ENCODE data around the gene MRPS2. TPM values are rescaled to one million over a fixed set of nuclear protein-coding genes. Genes with fewer than 3 reads are reported as not detected.

The MRPS2 gene
- total and polyA plus RNA-seq, 9 of the 15 experiments (the other 6 are each of a cell fraction or from before 2014, with no cell fraction given), result 8.0 to 167 (median 81.3) TPM

- TF ChIP-seq GTF2E2 (tag; IDR thresholded peaks at IDR 0.05) (no peak), ELF1 (tag; IDR thresholded peaks at IDR 0.05) (no peak), RBM25 (IDR thresholded peaks at IDR 0.05; ENCODE audit: low read depth, low read length, severe bottlenecking) (no peak), SAFB2 (IDR thresholded peaks at IDR 0.05; ENCODE audit: borderline replicate concordance, low read depth, low read length, severe bottlenecking) (no peak), LCOR (CRISPR knock-in tag; IDR thresholded peaks at IDR 0.05) (no peak; the same call in 1 of the 2 replicates), E2F8 (IDR thresholded peaks at IDR 0.05; ENCODE audit: low read depth, partially characterized antibody) (no peak), MCM3 (IDR thresholded peaks at IDR 0.05) (no peak), CBX2 (IDR thresholded peaks at IDR 0.05; ENCODE audit: insufficient read depth, low read length, poor library complexity, severe bottlenecking) (no peak), ZNF699 (CRISPR knock-in tag; IDR thresholded peaks at IDR 0.05; ENCODE audit: insufficient replicate concordance) (no peak), E2F1 (CRISPR knock-in tag; IDR thresholded peaks at IDR 0.05) (no peak), HSF4 (CRISPR knock-in tag; IDR thresholded peaks at IDR 0.05; ENCODE audit: borderline replicate concordance) (no peak), EP300 (IDR thresholded peaks at IDR 0.05; ENCODE audit: low read length) (no peak), IRF2 (CRISPR knock-in tag; IDR thresholded peaks at IDR 0.05) (no peak), ZNF77 (CRISPR knock-in tag; IDR thresholded peaks at IDR 0.05) (no peak), HLTF (IDR thresholded peaks at IDR 0.05) (no peak), HNRNPK (IDR thresholded peaks at IDR 0.05; ENCODE audit: low read depth, low read length, poor library complexity, severe bottlenecking) (no peak), JUND (IDR thresholded peaks at IDR 0.05; ENCODE audit: borderline replicate concordance, low read depth, low read length) (no peak), JUND (tag; IDR thresholded peaks at IDR 0.05; ENCODE audit: borderline replicate concordance, low read depth, low read length) (no peak), CREB3L1 (IDR thresholded peaks at IDR 0.05; ENCODE audit: borderline replicate concordance, low read depth) (no peak), NR4A1 (CRISPR knock-in tag; IDR thresholded peaks at IDR 0.05) (no peak), NR4A1 (tag; IDR thresholded peaks at IDR 0.05) (0 out of 2 replicates have a peak, but pooled peaks have one; percentile 18), ARNT (IDR thresholded peaks at IDR 0.05) (no peak), POLR3G (IDR thresholded peaks at IDR 0.05; ENCODE audit: extremely low read depth, insufficient read length, insufficient replicate concordance) (no peak), RB1 (IDR thresholded peaks at IDR 0.05; ENCODE audit: low read depth) (peak; percentile 56)
Measured at GRCh38 chr9:135499326-135500070, 984 bp upstream of the MRPS2 start (continued).
